ENCODE results near the gene FHIT. TPM values are rescaled to one million over a fixed set of nuclear protein-coding genes. Genes with fewer than 3 reads are reported as not detected.

The FHIT gene
- total and polyA plus RNA-seq, 9 donors: 5.1 to 11.8 (median 9.5) TPM

DNA sequence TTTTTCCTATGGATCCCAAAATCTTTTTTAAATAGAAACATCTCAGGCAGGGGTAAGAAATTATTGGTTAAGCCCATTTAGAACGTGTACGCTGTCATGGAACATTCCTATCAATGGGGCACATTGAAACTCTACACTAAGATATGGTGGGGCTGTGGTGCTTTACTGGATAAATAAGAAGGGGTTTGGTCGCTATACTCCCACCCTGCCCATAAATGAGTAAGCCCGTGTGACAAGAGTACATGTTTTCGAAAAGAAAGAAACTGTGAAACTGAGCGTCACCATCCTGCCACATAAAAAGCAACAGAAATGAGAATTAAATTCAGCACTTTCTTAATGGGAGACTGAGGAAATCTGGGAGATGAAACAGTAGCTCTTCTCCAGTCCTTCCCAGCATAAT is 1271.7 kb downstream of the FHIT start:
- no peaks in the 10 kb centered on the region for H3K36me3 ChIP-seq
- H3K9me3 ChIP-seq: no peaks in the 10 kb centered on the region
- DNase-seq: no peak
- no peak overlapping the region for H3K4me3 ChIP-seq
- no peaks in the 10 kb centered on the region for H3K4me1 ChIP-seq (ENCODE audit: insufficient read depth)
- WGBS, 3 donors: 91 to 94% (median 93%) methylated on average over 6 of the region's 6 CpGs
- TF ChIP-seq CTCF (IDR thresholded peaks at IDR 0.05) (no peak), POLR2A (IDR thresholded peaks at IDR 0.05) (no peak), EP300 (IDR thresholded peaks at IDR 0.05) (no peak)
- H3K27ac ChIP-seq: no peak overlapping the region
- H3K27me3 ChIP-seq: no peaks in the 10 kb centered on the region
- intact Hi-C loops (cut with DNase I): no loop called here

GRCh38 chr3:59978979-59979378 is 1272.3 kb downstream of the FHIT start:
- DNase-seq: no peak
- TF ChIP-seq EP300 (IDR thresholded peaks at IDR 0.05): no peak
- no peak for TF ChIP-seq CTCF (IDR thresholded peaks at IDR 0.05)
- TF ChIP-seq POLR2A (IDR thresholded peaks at IDR 0.05): no peak
- Histone ChIP-seq H3K27me3 (no peaks in the 10 kb centered on the region), H3K4me1 (ENCODE audit: insufficient read depth) (no peaks in the 10 kb centered on the region), H3K9me3 (no peaks in the 10 kb centered on the region), H3K4me3 (no peak overlapping the region), H3K27ac (no peak overlapping the region), H3K36me3 (no peaks in the 10 kb centered on the region)
- intact Hi-C loops (cut with DNase I): no loop called here

DNA sequence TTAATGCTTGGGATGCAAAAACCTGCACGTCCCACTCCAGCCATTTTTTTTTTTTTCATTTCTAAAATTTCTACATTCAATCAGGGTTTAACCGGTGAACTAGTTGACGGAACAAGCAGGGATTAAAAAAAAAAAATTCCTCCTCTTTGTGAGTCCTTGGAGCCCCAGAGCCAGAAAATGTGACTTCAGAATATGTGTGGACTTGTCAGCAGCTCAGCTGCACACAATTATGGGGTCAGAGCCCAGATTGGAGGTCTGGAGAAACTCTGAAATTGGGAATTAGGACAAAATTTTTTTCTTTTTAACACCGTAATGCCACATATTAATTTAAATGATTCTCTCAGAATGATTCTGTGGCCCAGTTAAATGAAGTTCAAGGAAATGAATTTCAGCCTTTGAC is 1280.5 kb downstream of the FHIT start:
- Histone ChIP-seq H3K4me1 (ENCODE audit: insufficient read depth) (no peaks in the 10 kb centered on the region), H3K4me3 (no peak overlapping the region), H3K27me3 (no peaks in the 10 kb centered on the region), H3K36me3 (no peaks in the 10 kb centered on the region), H3K9me3 (no peaks in the 10 kb centered on the region), H3K27ac (no peak overlapping the region)
- DNase-seq: no peak
- intact Hi-C loops (cut with DNase I): no loop called here
- 47 to 82% (median 55%) methylated on average over 4 of the region's 4 CpGs for WGBS, 3 donors
- TF ChIP-seq POLR2A (IDR thresholded peaks at IDR 0.05) (no peak), EP300 (IDR thresholded peaks at IDR 0.05) (no peak), CTCF (IDR thresholded peaks at IDR 0.05) (no peak)

DNA sequence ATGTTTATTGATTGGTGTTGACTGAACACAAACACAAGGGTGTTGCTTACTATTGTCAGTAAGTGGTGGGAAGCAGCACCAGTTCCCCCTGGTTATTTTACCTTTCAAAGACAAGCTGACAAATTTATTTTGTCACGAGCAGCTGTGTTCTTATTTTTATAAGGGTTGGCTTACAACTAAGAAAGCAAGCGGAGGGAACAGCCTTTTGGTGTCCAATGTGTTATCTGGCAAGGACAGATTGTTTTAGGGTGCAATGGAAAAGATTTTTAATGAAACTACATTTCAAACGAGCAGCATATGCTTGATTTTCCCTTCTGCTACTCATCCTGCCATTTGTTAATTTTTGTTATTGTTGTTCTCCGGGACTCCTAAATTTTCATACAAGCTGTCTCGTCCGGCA is 1280.9 kb downstream of the FHIT start:
- no peaks in the 10 kb centered on the region for H3K36me3 ChIP-seq
- no peaks in the 10 kb centered on the region for H3K9me3 ChIP-seq
- intact Hi-C loops (cut with DNase I): no loop called here
- WGBS, 3 donors: 16 to 60% (median 22%) methylated on average over 6 of the region's 6 CpGs
- no peak for DNase-seq
- no peak overlapping the region for H3K4me3 ChIP-seq
- H3K27ac ChIP-seq: no peak overlapping the region
- no peak for TF ChIP-seq CTCF (IDR thresholded peaks at IDR 0.05)
- no peak for TF ChIP-seq POLR2A (IDR thresholded peaks at IDR 0.05)
- no peak for TF ChIP-seq EP300 (IDR thresholded peaks at IDR 0.05)
- H3K4me1 ChIP-seq (ENCODE audit: insufficient read depth): no peaks in the 10 kb centered on the region
- no peaks in the 10 kb centered on the region for H3K27me3 ChIP-seq

Data from ovary (tissue), 9 donors.